AG04449 (cell line): ENCODE results near the gene SMAD2.

ENCODE experiments used
- CTCF ChIA-PET: fragments of 350-600 bp; formaldehyde crosslinking; extraction: SDS; loops from one replicate; lab custom pipeline; 2021; ENCODE audit warnings: antibody characterized with exemption; lab: Yijun Ruan, JAX
- POLR2A ChIA-PET: fragments of 400-600, 350-600 bp; formaldehyde crosslinking; extraction: SDS; loops from one replicate; lab custom pipeline; 2020; ENCODE audit warnings: antibody characterized with exemption, inconsistent platforms; lab: Yijun Ruan, JAX
- DNase-seq: peaks from one replicate; pipeline ENCODE4 v3.0.0-alpha.2; 2010; ENCODE audit warnings: low read depth, low spot score
- H3K4me3 ChIP-seq: 2 replicates; pipeline ENCODE4 v1.5.1; 2011; ENCODE audit warnings: low read depth, mild to moderate bottlenecking, control low read depth, low read length
- TF ChIP-seq, protein P1 (sequence below): IDR thresholded peaks from one replicate; pipeline ENCODE4 v1.5.1; 2011; ENCODE audit warnings: mild to moderate bottlenecking, moderate library complexity, low read length, control low read depth, inconsistent platforms; ENCODE audit not compliant: insufficient read depth; ENCODE audit errors: missing control alignments

The SMAD2 gene

DNA sequence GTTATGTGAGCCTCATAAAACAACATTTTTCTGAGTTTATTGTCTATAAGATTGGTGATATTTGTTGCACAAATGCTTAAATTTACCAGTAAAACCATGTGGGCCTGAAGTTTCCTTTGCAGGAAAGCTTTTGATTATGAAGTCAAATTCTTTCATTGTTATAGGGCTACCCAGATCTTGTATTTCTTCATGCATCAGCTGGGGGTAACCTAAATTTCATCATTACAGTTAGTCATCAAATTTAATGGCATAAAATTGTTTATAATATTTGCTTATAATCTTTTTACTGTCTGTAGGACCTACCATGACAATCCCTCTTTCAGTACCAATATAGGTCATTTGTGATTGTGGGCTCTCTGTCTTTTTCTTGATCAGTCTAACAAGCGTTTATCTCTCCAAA lies 47.8 kb downstream of the SMAD2 start:
- ChIA-PET CTCF (no interaction called here), POLR2A (interaction anchor here (0.5 kb wide), 1 partner anchor 48 kb away, joined by 3 read pairs; no protein-coding TSS in a partner anchor)
- TF ChIP-seq, protein P1, sequence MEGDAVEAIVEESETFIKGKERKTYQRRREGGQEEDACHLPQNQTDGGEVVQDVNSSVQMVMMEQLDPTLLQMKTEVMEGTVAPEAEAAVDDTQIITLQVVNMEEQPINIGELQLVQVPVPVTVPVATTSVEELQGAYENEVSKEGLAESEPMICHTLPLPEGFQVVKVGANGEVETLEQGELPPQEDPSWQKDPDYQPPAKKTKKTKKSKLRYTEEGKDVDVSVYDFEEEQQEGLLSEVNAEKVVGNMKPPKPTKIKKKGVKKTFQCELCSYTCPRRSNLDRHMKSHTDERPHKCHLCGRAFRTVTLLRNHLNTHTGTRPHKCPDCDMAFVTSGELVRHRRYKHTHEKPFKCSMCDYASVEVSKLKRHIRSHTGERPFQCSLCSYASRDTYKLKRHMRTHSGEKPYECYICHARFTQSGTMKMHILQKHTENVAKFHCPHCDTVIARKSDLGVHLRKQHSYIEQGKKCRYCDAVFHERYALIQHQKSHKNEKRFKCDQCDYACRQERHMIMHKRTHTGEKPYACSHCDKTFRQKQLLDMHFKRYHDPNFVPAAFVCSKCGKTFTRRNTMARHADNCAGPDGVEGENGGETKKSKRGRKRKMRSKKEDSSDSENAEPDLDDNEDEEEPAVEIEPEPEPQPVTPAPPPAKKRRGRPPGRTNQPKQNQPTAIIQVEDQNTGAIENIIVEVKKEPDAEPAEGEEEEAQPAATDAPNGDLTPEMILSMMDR: no peak
- no peak for DNase-seq
- H3K4me3 ChIP-seq: no peak overlapping the region

- ChIA-PET CTCF (no interaction called here), POLR2A (no interaction called here)
- H3K4me3 ChIP-seq: no peak overlapping the region
- TF ChIP-seq, protein P1: no peak
- DNase-seq: no peak
These were observed 48.6 kb downstream of the SMAD2 start for GRCh38 chr18:47881752-47882455.

GRCh38 chr18:47881042-47881441 lies 49.4 kb downstream of the SMAD2 start:
- H3K4me3 ChIP-seq: no peak overlapping the region
- TF ChIP-seq, protein P1: no peak
- DNase-seq: no peak
- CTCF ChIA-PET: no interaction called here
- POLR2A ChIA-PET: no interaction called here

GRCh38 chr18:47877892-47878291 lies 52.6 kb downstream of the SMAD2 start:
- no peak for DNase-seq
- ChIA-PET POLR2A (no interaction called here), CTCF (no interaction called here)
- no peak overlapping the region for H3K4me3 ChIP-seq
- TF ChIP-seq, protein P1: no peak

GRCh38 chr18:47876813-47877212 lies 53.6 kb downstream of the SMAD2 start:
- H3K4me3 ChIP-seq: no peak overlapping the region
- ChIA-PET CTCF (no interaction called here), POLR2A (no interaction called here)
- DNase-seq: no peak
- TF ChIP-seq, protein P1: no peak

DNA sequence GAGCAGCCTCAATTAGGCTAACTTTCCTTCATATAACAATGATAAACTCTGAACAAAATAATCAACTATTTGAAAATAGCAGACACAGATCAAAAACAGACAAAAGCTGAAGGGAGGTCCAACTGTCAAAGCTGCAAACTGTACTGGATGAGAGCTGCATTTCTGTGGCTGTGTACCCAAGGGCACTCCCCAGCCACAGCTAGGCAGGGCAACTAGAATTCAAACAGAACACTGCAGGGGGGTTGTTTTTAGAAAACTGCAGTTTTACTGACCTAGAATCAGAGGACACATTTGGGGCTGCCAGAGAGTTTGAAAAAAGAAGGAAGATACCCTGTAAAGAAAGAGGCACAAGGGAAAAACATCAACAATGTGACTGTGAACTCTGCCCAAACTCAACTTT lies 56.8 kb downstream of the SMAD2 start:
- H3K4me3 ChIP-seq: no peak overlapping the region
- TF ChIP-seq, protein P1: no peak
- ChIA-PET CTCF (no interaction called here), POLR2A (no interaction called here)
- no peak for DNase-seq
